ENCODE results near the gene GPR15LG.

- TF ChIP-seq CTCF (IDR thresholded peaks at IDR 0.05; ENCODE audit: insufficient read depth, low read length) (no peak), POLR2AphosphoS5 (IDR thresholded peaks at IDR 0.05; ENCODE audit: low read depth) (no peak), GABPA (IDR thresholded peaks at IDR 0.05; ENCODE audit: low read depth) (no peak), SPI1 (IDR thresholded peaks at IDR 0.05; ENCODE audit: borderline replicate concordance, low read depth) (no peak)
These were observed 6.8 kb upstream of the GPR15LG start for GRCh38 chr10:84166620-84167288.
